Superior temporal gyrus (tissue), 1 donor: ENCODE measurements around the gene CARD9.

ENCODE experiments used
- DNase-seq: peaks from one replicate; pipeline ENCODE4 v3.0.0-alpha.2; 2016; ENCODE audit errors: extremely low spot score

CARD9 gene

GRCh38 chr9:136380381-136380780 lies 6.9 kb upstream of the CARD9 start:
- no peak for DNase-seq

- no peak for DNase-seq
Measured at GRCh38 chr9:136379891-136380290, 6.4 kb upstream of the CARD9 start.

- DNase-seq = no peak
Measured at GRCh38 chr9:136379401-136379800, 5.9 kb upstream of the CARD9 start.

- DNase-seq = no peak
Measured at GRCh38 chr9:136379003-136379287, 5.5 kb upstream of the CARD9 start.

- DNase-seq = no peak
Measured at GRCh38 chr9:136378170-136379002, 4.9 kb upstream of the CARD9 start.

- no peak for DNase-seq
Measured at GRCh38 chr9:136377341-136378169, 4.1 kb upstream of the CARD9 start.

- no peak for DNase-seq
Measured at GRCh38 chr9:136376457-136376856, 3.0 kb upstream of the CARD9 start.

- DNase-seq = no peak
Measured at GRCh38 chr9:136375096-136375495, 1.6 kb upstream of the CARD9 start.

GRCh38 chr9:136374183-136374575 lies 710 bp upstream of the CARD9 start:
- DNase-seq = no peak

GRCh38 chr9:136372561-136373299 lies 739 bp downstream of the CARD9 start:
- DNase-seq = no peak

GRCh38 chr9:136372006-136372405 lies 1.5 kb downstream of the CARD9 start:
- DNase-seq = no peak

GRCh38 chr9:136371533-136371880 lies 2.0 kb downstream of the CARD9 start:
- no peak for DNase-seq

GRCh38 chr9:136370687-136371532 lies 2.6 kb downstream of the CARD9 start:
- DNase-seq = no peak

- no peak for DNase-seq
Measured at GRCh38 chr9:136370037-136370436, 3.4 kb downstream of the CARD9 start.

- DNase-seq = no peak
Measured at GRCh38 chr9:136368190-136368589, 5.3 kb downstream of the CARD9 start.

GRCh38 chr9:136367296-136368145 lies 5.9 kb downstream of the CARD9 start:
- DNase-seq = no peak

GRCh38 chr9:136366826-136367225 lies 6.6 kb downstream of the CARD9 start:
- no peak for DNase-seq

GRCh38 chr9:136365775-136366222 lies 7.7 kb downstream of the CARD9 start:
- no peak for DNase-seq

GRCh38 chr9:136364942-136365774 lies 8.3 kb downstream of the CARD9 start:
- DNase-seq = no peak
